A673 (cell line): ENCODE results near the gene CBLN1. TPM values are rescaled to one million over a fixed set of nuclear protein-coding genes. Genes with fewer than 3 reads are reported as not detected.

ENCODE experiments used
- BruUV-seq: library from RNA; stranded (reverse); fragments of 400-500 nt; replicated peaks from 2 replicates; lab custom pipeline; 2021; lab: Mats Ljungman, UMichigan
- CTCF ChIA-PET: fragments of 300-600 bp; sonication (Branson Sonifier 250); formaldehyde crosslinking; loops from one replicate; lab custom pipeline; 2022; ENCODE audit warnings: antibody characterized with exemption; lab: Charles Lee
- POLR2A ChIA-PET: fragments of 300-600 bp; sonication (Branson Sonifier 250); formaldehyde crosslinking; loops from one replicate; lab custom pipeline; 2022; ENCODE audit warnings: antibody characterized with exemption; ENCODE audit not compliant: low non-redundant PET; lab: Charles Lee
- DNase-seq: peaks from one replicate; pipeline ENCODE4 v3.0.0-alpha.2; 2015; ENCODE audit warnings: low spot score
- H3K27ac ChIP-seq: fragments of 200-600 bp; sonication (generic); 2 replicates; pipeline ENCODE4 v1.5.1; 2016; ENCODE audit warnings: mixed run types, low read depth, mild to moderate bottlenecking, mixed read lengths, antibody characterized with exemption, low read length; ENCODE audit not compliant: poor library complexity, severe bottlenecking
- H3K27me3 ChIP-seq: fragments of 200-600 bp; sonication (generic); replicated peaks from 2 replicates; pipeline ENCODE4 v1.6.1; 2017; ENCODE audit warnings: mixed run types, low read depth, mild to moderate bottlenecking, mixed read lengths, antibody characterized with exemption, low read length; ENCODE audit not compliant: insufficient read depth, poor library complexity
- H3K36me3 ChIP-seq: fragments of 200-600 bp; sonication (generic); 2 replicates; pipeline ENCODE4 v1.6.1; 2016; ENCODE audit warnings: mixed run types, mild to moderate bottlenecking, mixed read lengths, antibody characterized with exemption, low read length; ENCODE audit not compliant: insufficient read depth, poor library complexity, severe bottlenecking
- H3K4me1 ChIP-seq: fragments of 200-600 bp; sonication (generic); 2 replicates; pipeline ENCODE4 v1.6.1; 2017; ENCODE audit warnings: mixed run types, mild to moderate bottlenecking, mixed read lengths, antibody characterized with exemption, low read length; ENCODE audit not compliant: insufficient read depth, poor library complexity, severe bottlenecking
- H3K4me3 ChIP-seq: fragments of 200-600 bp; sonication (generic); 2 replicates; pipeline ENCODE4 v1.5.1; 2016; ENCODE audit warnings: low read depth, mixed run types, mild to moderate bottlenecking, mixed read lengths, low read length; ENCODE audit not compliant: poor library complexity, severe bottlenecking
- H3K9me3 ChIP-seq: fragments of 200-600 bp; sonication (generic); 2 replicates; pipeline ENCODE4 v1.6.1; 2016; ENCODE audit warnings: mixed run types, low read depth, mild to moderate bottlenecking, mixed read lengths, antibody characterized with exemption, low read length; ENCODE audit not compliant: poor library complexity, severe bottlenecking
- EZH2 ChIP-seq: fragments of 200-600 bp; sonication (generic); IDR thresholded peaks from 2 replicates; pipeline ENCODE4 v1.6.1; 2017; ENCODE audit warnings: borderline replicate concordance, low read depth, mild to moderate bottlenecking, mixed read lengths, antibody characterized with exemption, low read length; ENCODE audit not compliant: poor library complexity, severe bottlenecking
- intact Hi-C: fragments of 100-400 bp; cut with micrococcal nuclease; formaldehyde crosslinking; loops from one replicate; pipeline ENCODE4 v1.10.0; 2022; ENCODE audit not compliant: unreplicated experiment
- total RNA-seq: library from RNA; stranded (reverse); gene quantifications from 2 replicates; pipeline ENCODE4 v1.2.3, GENCODE V29; 2021
- TF ChIP-seq, protein P1 (sequence below): fragments of 300-800, 200-600 bp; sonication (generic); conservative IDR thresholded peaks from 2 replicates; pipeline ENCODE4 v1.5.1; 2017; ENCODE audit warnings: low read depth, mild to moderate bottlenecking, antibody characterized with exemption, low read length, moderate library complexity, mixed read lengths

Gene CBLN1
- total RNA-seq, 1 experiment from 2014 or later = not detected

DNA sequence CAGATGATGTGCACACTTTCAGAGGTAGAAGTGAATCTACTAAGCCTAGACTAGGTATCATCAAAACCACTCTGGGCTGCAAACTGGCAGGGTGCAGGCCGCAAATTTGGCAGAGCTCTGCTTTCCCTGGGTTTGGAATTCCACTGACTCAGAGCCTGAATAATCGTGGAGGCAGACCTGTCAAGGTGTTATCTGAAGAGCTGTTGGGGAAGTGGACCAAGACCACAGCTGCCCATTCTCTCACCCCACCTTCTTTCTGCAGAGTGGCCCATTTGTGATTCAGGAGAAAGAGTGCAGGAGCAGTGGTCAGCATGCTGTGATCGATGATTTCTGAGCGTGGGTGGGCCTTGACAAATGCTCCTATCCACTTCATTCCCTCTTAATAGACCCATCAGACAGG, 45.8 kb upstream of the CBLN1 start:
- H3K9me3 ChIP-seq = no peaks in the 10 kb centered on the region
- ChIA-PET POLR2A (no interaction called here), CTCF (no interaction called here)
- no peaks in the 10 kb centered on the region for H3K36me3 ChIP-seq
- no peak overlapping the region for H3K27ac ChIP-seq
- H3K4me3 ChIP-seq = no peak overlapping the region
- no TSS peak for BruUV-seq
- H3K27me3 ChIP-seq = peaks cover 64% of the 10 kb centered on the region
- TF ChIP-seq, protein P1, sequence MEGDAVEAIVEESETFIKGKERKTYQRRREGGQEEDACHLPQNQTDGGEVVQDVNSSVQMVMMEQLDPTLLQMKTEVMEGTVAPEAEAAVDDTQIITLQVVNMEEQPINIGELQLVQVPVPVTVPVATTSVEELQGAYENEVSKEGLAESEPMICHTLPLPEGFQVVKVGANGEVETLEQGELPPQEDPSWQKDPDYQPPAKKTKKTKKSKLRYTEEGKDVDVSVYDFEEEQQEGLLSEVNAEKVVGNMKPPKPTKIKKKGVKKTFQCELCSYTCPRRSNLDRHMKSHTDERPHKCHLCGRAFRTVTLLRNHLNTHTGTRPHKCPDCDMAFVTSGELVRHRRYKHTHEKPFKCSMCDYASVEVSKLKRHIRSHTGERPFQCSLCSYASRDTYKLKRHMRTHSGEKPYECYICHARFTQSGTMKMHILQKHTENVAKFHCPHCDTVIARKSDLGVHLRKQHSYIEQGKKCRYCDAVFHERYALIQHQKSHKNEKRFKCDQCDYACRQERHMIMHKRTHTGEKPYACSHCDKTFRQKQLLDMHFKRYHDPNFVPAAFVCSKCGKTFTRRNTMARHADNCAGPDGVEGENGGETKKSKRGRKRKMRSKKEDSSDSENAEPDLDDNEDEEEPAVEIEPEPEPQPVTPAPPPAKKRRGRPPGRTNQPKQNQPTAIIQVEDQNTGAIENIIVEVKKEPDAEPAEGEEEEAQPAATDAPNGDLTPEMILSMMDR = no peak
- intact Hi-C loops = no loop called here
- H3K4me1 ChIP-seq = no peaks in the 10 kb centered on the region
- DNase-seq = no peak

DNA sequence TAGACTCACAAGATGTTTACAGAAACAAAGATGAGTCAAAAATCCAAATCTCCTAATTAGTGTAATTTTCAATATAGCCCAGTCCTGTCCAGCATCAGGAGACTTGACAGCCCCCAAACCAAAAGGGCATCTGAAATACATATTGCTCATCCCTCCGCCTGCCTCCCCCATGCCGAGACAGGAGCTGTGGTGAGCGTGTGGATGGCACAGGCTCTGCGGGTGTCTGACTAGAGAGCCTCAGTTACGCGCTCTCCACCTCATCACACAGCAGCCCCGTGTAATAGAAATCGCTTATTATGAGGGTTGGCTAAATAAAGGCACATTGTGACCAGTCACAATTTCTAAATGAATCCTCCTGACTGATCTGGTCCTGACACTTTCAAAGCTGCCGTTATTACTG, 43.1 kb upstream of the CBLN1 start:
- CTCF ChIA-PET = no interaction called here
- intact Hi-C loops = no loop called here
- POLR2A ChIA-PET = no interaction called here

DNA sequence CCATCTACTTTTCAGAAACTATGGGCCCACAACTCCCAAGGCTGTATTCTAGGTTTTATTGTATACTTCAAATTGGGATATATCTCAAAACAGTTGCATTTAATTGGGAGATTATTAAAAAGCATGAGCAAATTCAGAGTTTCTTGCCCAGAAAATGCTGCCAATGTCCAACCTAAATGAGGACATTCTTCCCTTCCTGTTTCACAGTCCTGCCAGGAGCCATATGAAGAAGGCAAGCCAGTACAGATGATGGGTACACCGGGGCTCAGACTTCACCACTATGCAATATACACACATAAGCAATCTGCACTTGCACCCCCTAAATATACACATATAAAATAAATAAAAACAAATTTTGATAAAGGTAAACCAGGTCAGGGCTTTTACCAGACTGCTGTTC, 34.0 kb upstream of the CBLN1 start:
- ChIA-PET CTCF (no interaction called here), POLR2A (no interaction called here)
- intact Hi-C loops = no loop called here
- Histone ChIP-seq H3K36me3 (no peaks in the 10 kb centered on the region), H3K4me3 (no peak overlapping the region), H3K27ac (no peak overlapping the region), H3K4me1 (no peaks in the 10 kb centered on the region), H3K9me3 (peaks cover 9% of the 10 kb centered on the region), H3K27me3 (peaks cover 72% of the 10 kb centered on the region)
- TF ChIP-seq EZH2 = no peak
- TF ChIP-seq, protein P1 = no peak
- no peak for DNase-seq
- BruUV-seq = no TSS peak

More for the DNA sequence above, 43.1 kb upstream of the CBLN1 start:
- TF ChIP-seq, protein P1 = no peak
- TF ChIP-seq EZH2 = no peak
- H3K27me3 ChIP-seq = peaks cover 58% of the 10 kb centered on the region
- DNase-seq = no peak
- no peak overlapping the region for H3K4me3 ChIP-seq
- no TSS peak for BruUV-seq
- H3K9me3 ChIP-seq = peaks cover 6% of the 10 kb centered on the region
- no peak overlapping the region for H3K27ac ChIP-seq
- no peaks in the 10 kb centered on the region for H3K36me3 ChIP-seq
- H3K4me1 ChIP-seq = no peaks in the 10 kb centered on the region
